ENCODE results near the gene CFAP97D2.
A peak's percentile ranks its signal among the peaks of the same experiment; 100 is the strongest.

CFAP97D2 gene

GRCh38 chr13:114234266-114234644 lies 55.2 kb downstream of the CFAP97D2 start:
- no peak for TF ChIP-seq CSRNP3 (CRISPR knock-in tag; IDR thresholded peaks at IDR 0.05)
- no peak for TF ChIP-seq ZFP3 (CRISPR knock-in tag; IDR thresholded peaks at IDR 0.05)
- no peak for TF ChIP-seq SNAI2 (CRISPR knock-in tag; IDR thresholded peaks at IDR 0.05)
- no peak for TF ChIP-seq RARB (CRISPR knock-in tag; IDR thresholded peaks at IDR 0.05)
- TF ChIP-seq ZC3H10 (CRISPR knock-in tag; IDR thresholded peaks at IDR 0.05), result no peak
- no peak for TF ChIP-seq TOX (CRISPR knock-in tag; IDR thresholded peaks at IDR 0.05; ENCODE audit: borderline replicate concordance)
- no peak for TF ChIP-seq ZNF565 (CRISPR knock-in tag; conservative IDR thresholded peaks at IDR 0.05; ENCODE audit: low read depth)
- TF ChIP-seq PATZ1 (CRISPR knock-in tag; IDR thresholded peaks at IDR 0.05; ENCODE audit: borderline replicate concordance), result no peak
- no peak for TF ChIP-seq GLIS3 (CRISPR knock-in tag; IDR thresholded peaks at IDR 0.05)
- TF ChIP-seq ZNF8 (CRISPR knock-in tag; IDR thresholded peaks at IDR 0.05), result no peak
- TF ChIP-seq PPARA (CRISPR knock-in tag; IDR thresholded peaks at IDR 0.05; ENCODE audit: borderline replicate concordance), result no peak
- TF ChIP-seq CREB5 (CRISPR knock-in tag; IDR thresholded peaks at IDR 0.05; ENCODE audit: low read depth), result no peak
- TF ChIP-seq ZNF70 (CRISPR knock-in tag; IDR thresholded peaks at IDR 0.05), result no peak
- ATAC-seq, result no peak

DNA sequence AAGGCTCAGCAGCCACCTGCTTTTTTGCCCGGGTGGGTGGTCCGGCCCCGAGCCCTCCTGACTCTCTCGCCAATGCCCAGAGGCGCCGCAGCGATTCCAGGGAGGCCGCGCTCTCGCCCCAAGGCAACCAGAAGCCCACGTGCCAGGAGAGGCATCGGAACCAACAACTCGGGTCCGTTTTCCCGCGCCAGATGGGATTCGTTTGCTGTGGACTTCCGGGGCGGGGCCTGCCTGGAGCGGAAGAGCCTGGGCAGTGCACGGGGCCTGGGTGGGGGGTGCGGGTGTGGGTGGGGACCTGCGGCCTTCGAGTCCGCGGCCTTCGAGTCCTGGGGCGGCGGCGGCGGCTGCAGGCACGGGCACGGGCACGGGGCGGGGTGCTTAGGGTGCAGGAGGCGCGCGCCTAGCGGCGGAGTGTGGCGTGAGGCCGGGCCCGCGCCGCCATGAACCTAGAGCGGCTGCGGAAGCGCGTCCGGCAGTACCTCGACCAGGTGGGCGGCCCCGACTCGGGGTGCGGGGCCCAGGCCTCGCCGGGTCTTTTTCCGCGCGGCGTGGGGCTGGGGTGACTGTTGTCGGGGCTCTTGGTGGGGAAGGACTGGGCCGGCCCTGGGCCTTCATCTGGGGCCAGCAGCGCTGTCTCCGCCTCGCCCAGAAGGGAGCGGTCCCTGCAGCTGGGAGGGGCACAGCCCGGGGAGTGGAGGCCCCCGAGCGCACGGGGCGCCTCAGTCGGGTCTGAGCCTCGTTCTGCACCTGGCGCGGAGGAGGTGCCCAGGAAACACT lies 55.8 kb downstream of the CFAP97D2 start, which contains the start of gene CDC16:
CDC16 (plus strand) TSS at position 253 of the 777 bp plus-strand sequence; CDS start at position 441, 188 bp downstream.
- no peak for TF ChIP-seq ZFP3 (CRISPR knock-in tag; IDR thresholded peaks at IDR 0.05)
- 0 out of 2 replicates have a peak, but pooled peaks have one; percentile 17 for TF ChIP-seq TCF4 (CRISPR knock-in tag; IDR thresholded peaks at IDR 0.05; ENCODE audit: borderline replicate concordance)
- 0 out of 2 replicates have a peak, but pooled peaks have one; percentile 46 for TF ChIP-seq ARNTL (CRISPR knock-in tag; IDR thresholded peaks at IDR 0.05; ENCODE audit: borderline replicate concordance, low read depth)
- TF ChIP-seq, protein P1, sequence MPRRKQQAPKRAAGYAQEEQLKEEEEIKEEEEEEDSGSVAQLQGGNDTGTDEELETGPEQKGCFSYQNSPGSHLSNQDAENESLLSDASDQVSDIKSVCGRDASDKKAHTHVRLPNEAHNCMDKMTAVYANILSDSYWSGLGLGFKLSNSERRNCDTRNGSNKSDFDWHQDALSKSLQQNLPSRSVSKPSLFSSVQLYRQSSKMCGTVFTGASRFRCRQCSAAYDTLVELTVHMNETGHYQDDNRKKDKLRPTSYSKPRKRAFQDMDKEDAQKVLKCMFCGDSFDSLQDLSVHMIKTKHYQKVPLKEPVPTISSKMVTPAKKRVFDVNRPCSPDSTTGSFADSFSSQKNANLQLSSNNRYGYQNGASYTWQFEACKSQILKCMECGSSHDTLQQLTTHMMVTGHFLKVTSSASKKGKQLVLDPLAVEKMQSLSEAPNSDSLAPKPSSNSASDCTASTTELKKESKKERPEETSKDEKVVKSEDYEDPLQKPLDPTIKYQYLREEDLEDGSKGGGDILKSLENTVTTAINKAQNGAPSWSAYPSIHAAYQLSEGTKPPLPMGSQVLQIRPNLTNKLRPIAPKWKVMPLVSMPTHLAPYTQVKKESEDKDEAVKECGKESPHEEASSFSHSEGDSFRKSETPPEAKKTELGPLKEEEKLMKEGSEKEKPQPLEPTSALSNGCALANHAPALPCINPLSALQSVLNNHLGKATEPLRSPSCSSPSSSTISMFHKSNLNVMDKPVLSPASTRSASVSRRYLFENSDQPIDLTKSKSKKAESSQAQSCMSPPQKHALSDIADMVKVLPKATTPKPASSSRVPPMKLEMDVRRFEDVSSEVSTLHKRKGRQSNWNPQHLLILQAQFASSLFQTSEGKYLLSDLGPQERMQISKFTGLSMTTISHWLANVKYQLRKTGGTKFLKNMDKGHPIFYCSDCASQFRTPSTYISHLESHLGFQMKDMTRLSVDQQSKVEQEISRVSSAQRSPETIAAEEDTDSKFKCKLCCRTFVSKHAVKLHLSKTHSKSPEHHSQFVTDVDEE (CRISPR knock-in tag; IDR thresholded peaks at IDR 0.05), result 0 out of 2 replicates have a peak, but pooled peaks have one; percentile 51
- peak; percentile 61; the same call in 1 of the 2 replicates for TF ChIP-seq PATZ1 (CRISPR knock-in tag; IDR thresholded peaks at IDR 0.05; ENCODE audit: borderline replicate concordance)
- no peak for TF ChIP-seq ZNF70 (CRISPR knock-in tag; IDR thresholded peaks at IDR 0.05)
- peak; percentile 97 for ATAC-seq

- peak; percentile 12; the same call in 2 of the 3 replicates for ATAC-seq
- TF ChIP-seq ESRRG (CRISPR knock-in tag; IDR thresholded peaks at IDR 0.05) (no peak), POU6F1 (CRISPR knock-in tag; IDR thresholded peaks at IDR 0.05; ENCODE audit: borderline replicate concordance, low read depth) (no peak), CSDC2 (CRISPR knock-in tag; IDR thresholded peaks at IDR 0.05) (no peak), CSRNP3 (CRISPR knock-in tag; IDR thresholded peaks at IDR 0.05) (no peak), ZNF70 (CRISPR knock-in tag; IDR thresholded peaks at IDR 0.05) (no peak), ZNF565 (CRISPR knock-in tag; conservative IDR thresholded peaks at IDR 0.05; ENCODE audit: low read depth) (no peak)
Measured at GRCh38 chr13:114235697-114236096, 56.6 kb downstream of the CFAP97D2 start.
